HG03575 (cell line): ENCODE data around the gene SFTPD.
"Not testable (repeated sequence)": the region's sequence is repeated elsewhere in the genome, so short reads cannot be mapped to it uniquely, and the experiment has no call there.

Source experiments
- ATAC-seq: cut with Tn5 transposase; IDR thresholded peaks from one replicate; pipeline ENCODE4 v1.9.1; 2021; ENCODE audit not compliant: unreplicated experiment, insufficient number of reproducible peaks, low FRiP score; ENCODE audit errors: extremely low read depth

The SFTPD gene

GRCh38 chr10:79948976-79949722 lies at the start of gene SFTPD:
Gene SFTPD, minus strand, starts transcription at chr10:79949105. Its CDS starts 2,446 bp downstream, at chr10:79946659.
- no peak for ATAC-seq

- no peak for ATAC-seq
Observed at GRCh38 chr10:79995979-79996634, 47.2 kb upstream of the SFTPD start.

GRCh38 chr10:79994556-79994955 lies 45.7 kb upstream of the SFTPD start:
- ATAC-seq: no peak

- ATAC-seq: not testable (repeated sequence)
Observed at GRCh38 chr10:79988199-79988598, 39.3 kb upstream of the SFTPD start.

- ATAC-seq: not testable (repeated sequence)
Observed at GRCh38 chr10:79986661-79987060, 37.8 kb upstream of the SFTPD start.

- ATAC-seq: no peak
Observed at GRCh38 chr10:79985481-79986072, 36.7 kb upstream of the SFTPD start.

GRCh38 chr10:79984851-79985250 lies 35.9 kb upstream of the SFTPD start:
- no peak for ATAC-seq

- ATAC-seq: no peak
Observed at GRCh38 chr10:79983286-79983909, 34.5 kb upstream of the SFTPD start.

- ATAC-seq: no peak
Observed at GRCh38 chr10:79982861-79983260, 34.0 kb upstream of the SFTPD start.

- ATAC-seq: no peak
Observed at GRCh38 chr10:79982362-79982800, 33.5 kb upstream of the SFTPD start.

GRCh38 chr10:79981450-79982361 lies 32.8 kb upstream of the SFTPD start:
- no peak for ATAC-seq

GRCh38 chr10:79980711-79981110 lies 31.8 kb upstream of the SFTPD start:
- no peak for ATAC-seq

GRCh38 chr10:79979976-79980687 lies 31.2 kb upstream of the SFTPD start:
- ATAC-seq: no peak

- no peak for ATAC-seq
Observed at GRCh38 chr10:79979310-79979975, 30.5 kb upstream of the SFTPD start.

- no peak for ATAC-seq
Observed at GRCh38 chr10:79976999-79977398, 28.1 kb upstream of the SFTPD start.

GRCh38 chr10:79970062-79970461 lies 21.2 kb upstream of the SFTPD start:
- ATAC-seq: no peak

GRCh38 chr10:79947787-79948424 lies 999 bp downstream of the SFTPD start:
- no peak for ATAC-seq
